Measurements from ENCODE around the gene ATP2B2.

ATP2B2 gene

DNA sequence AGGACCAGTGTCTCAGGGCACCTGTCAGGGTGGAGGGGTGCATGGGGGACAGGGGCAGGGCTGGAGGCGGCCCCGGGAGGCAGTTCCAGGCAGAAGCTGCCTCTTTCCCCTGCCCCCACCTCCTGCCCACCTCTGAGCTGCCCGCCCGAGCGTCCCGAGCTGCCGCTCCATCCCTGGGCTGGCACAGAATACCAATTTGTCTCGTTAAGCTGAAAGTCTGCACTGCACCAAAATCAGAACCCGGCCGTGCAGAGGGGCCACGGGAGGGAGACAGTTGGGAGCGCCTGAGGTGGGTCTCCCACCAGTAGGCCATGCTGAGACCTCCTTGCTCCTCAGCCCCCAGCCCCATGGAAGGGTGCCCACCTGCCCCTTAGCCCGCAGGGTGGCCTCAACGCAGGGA, 1.3 kb upstream of the ATP2B2 start:
- Histone ChIP-seq H3K9me3 (ENCODE audit: insufficient read depth, low read length) (no peaks in the 10 kb centered on the region), H3K36me3 (ENCODE audit: insufficient read depth, insufficient read length, low read length) (no peaks in the 10 kb centered on the region), H3K4me1 (ENCODE audit: insufficient read depth, insufficient read length) (peaks cover 26% of the 10 kb centered on the region), H3K9ac (ENCODE audit: insufficient read length, low read depth) (no peak overlapping the region), H3K27me3 (ENCODE audit: insufficient read depth, insufficient read length) (peaks cover 20% of the 10 kb centered on the region), H3K4me3 (ENCODE audit: insufficient read length, low read depth) (no peak overlapping the region)
- TF ChIP-seq SUZ12 (IDR thresholded peaks at IDR 0.05; ENCODE audit: extremely low read depth, insufficient read depth, insufficient read length) (no peak), ZNF274 (IDR thresholded peaks at IDR 0.05; ENCODE audit: low read depth, low read length) (no peak), YY1 (IDR thresholded peaks at IDR 0.05; ENCODE audit: insufficient read depth, insufficient read length) (no peak)
- DNase-seq (ENCODE audit: low read depth, low spot score), result no peak

DNA sequence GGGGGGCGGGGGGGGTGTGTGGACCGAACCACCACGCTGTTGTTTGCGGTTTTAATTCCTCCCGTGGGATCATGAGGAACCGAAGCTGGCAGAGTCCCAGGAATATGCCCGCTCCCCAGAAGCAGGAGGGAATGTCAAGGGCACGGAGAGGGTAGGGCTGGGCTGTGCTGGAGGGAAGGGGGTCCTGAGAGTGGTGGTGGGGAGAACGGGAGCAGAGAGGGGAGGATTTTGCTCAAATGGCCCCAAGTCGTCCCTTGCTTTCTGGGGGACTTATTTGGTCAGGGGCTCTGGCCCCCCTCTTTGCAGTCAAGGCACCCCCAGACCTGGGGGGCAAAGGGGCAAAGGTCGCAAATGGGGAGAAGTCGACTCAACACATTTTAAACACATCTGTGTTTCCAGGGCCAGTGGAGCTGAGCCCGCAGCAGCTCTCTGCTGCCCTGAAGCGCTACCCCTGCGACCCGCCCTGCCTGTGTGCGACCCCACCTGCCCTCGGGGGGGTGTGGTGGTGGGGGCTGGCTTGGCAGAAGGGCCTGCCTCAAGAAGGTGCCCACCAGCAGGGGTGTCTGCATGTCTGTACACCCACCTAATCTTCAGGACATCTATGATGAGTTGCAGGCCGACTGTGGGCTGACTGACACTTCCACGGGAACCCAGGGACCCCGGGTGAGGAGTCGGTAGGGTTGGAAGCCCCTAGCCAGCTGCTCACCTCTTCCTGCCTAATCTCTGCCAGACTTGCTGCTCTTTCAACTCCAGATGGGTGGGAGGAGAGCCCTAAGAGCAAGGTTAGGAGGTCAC, 602 bp upstream of the ATP2B2 start:
- H3K27me3 ChIP-seq (ENCODE audit: insufficient read depth, insufficient read length), result peaks cover 20% of the 10 kb centered on the region
- DNase-seq (ENCODE audit: low read depth, low spot score), result no peak
- H3K36me3 ChIP-seq (ENCODE audit: insufficient read depth, insufficient read length, low read length), result no peaks in the 10 kb centered on the region
- TF ChIP-seq YY1 (IDR thresholded peaks at IDR 0.05; ENCODE audit: insufficient read depth, insufficient read length), result no peak
- TF ChIP-seq SUZ12 (IDR thresholded peaks at IDR 0.05; ENCODE audit: extremely low read depth, insufficient read depth, insufficient read length), result no peak
- no peak for TF ChIP-seq ZNF274 (IDR thresholded peaks at IDR 0.05; ENCODE audit: low read depth, low read length)
- no peaks in the 10 kb centered on the region for H3K9me3 ChIP-seq (ENCODE audit: insufficient read depth, low read length)
- H3K4me1 ChIP-seq (ENCODE audit: insufficient read depth, insufficient read length), result peaks cover 26% of the 10 kb centered on the region
- H3K9ac ChIP-seq (ENCODE audit: insufficient read length, low read depth), result peak overlapping the region; percentile 72
- H3K4me3 ChIP-seq (ENCODE audit: insufficient read length, low read depth), result peak overlapping the region; percentile 13

DNA sequence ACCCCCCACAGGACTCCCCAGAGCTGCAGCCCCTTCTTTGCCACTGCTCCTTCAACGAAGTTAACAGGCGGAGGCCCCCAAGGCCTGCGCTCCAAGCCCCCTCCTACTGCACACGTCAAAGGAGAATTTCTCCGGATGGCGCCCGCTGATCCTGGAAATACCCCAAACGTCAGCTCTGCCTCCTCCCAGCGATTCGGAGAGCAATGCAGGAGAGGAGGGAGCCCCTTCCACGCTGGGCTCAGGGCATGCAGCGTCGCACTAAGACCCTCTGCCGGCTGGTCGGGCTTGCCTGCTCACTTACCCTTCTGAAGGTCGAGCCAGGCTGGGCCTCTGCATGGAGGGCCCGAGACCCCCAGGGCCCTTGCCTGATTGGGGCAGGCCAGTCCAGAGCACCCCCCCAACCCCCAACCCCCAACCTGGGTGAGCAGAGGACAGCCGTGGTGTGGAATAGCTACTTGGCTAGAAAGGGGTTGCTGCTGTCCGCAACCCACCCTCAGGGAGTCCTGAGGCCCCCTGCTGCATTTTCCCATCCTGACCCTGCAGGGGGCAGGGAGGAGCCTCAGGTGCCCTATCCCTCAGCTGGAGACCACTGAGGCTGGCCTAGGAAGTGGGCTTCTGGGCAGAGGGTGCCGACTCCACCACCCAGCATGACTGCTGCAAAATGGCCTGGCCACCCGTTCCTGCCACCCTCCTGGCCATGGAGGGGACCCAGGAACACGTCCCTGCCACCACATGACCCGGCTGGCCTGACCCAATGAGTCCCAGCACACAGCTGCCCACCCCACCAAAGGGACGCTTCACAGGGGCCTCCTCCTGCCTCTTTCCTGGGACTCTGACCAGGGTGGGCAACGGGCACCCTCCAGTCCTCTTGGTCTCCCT, 976 bp downstream of the ATP2B2 start:
- H3K36me3 ChIP-seq (ENCODE audit: insufficient read depth, insufficient read length, low read length), result no peaks in the 10 kb centered on the region
- no peaks in the 10 kb centered on the region for H3K9me3 ChIP-seq (ENCODE audit: insufficient read depth, low read length)
- peak overlapping the region; percentile 51 for H3K9ac ChIP-seq (ENCODE audit: insufficient read length, low read depth)
- TF ChIP-seq ZNF274 (IDR thresholded peaks at IDR 0.05; ENCODE audit: low read depth, low read length) (no peak), SUZ12 (IDR thresholded peaks at IDR 0.05; ENCODE audit: extremely low read depth, insufficient read depth, insufficient read length) (no peak), YY1 (IDR thresholded peaks at IDR 0.05; ENCODE audit: insufficient read depth, insufficient read length) (no peak)
- peaks cover 22% of the 10 kb centered on the region for H3K4me1 ChIP-seq (ENCODE audit: insufficient read depth, insufficient read length)
- peak overlapping the region; percentile 35 for H3K4me3 ChIP-seq (ENCODE audit: insufficient read length, low read depth)
- H3K27me3 ChIP-seq (ENCODE audit: insufficient read depth, insufficient read length), result peaks cover 20% of the 10 kb centered on the region
- no peak for DNase-seq (ENCODE audit: low read depth, low spot score)

DNA sequence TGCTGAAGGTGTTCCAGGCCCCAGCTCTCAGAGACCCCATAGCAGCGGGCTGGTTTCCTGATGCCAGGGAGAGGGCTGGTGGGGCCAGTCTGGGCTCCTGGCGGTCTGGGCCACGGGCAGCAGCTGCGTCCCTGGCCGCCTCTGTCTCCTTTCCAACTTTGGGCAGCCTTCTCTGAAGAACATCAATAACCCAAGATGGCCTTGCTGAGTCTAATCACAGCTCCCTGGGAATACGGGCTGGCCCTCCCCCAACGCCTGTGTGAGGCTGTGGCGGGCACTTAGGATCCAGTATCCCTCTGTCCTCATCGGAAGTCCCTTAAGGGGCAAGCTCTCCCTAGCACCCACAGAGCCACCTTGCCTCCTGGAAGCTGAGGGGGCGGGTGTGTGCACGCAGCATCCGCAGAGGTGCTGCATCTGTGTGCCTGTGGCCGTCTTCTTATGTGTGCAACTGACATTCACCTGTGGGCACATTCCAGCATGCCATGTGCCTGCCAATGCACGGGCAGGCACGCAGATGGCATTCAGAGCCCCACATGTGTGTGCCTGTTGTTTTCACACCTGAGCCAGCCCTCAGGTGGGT, 2.1 kb downstream of the ATP2B2 start:
- Histone ChIP-seq H3K9me3 (ENCODE audit: insufficient read depth, low read length) (no peaks in the 10 kb centered on the region), H3K9ac (ENCODE audit: insufficient read length, low read depth) (no peak overlapping the region), H3K4me1 (ENCODE audit: insufficient read depth, insufficient read length) (peaks cover 16% of the 10 kb centered on the region), H3K4me3 (ENCODE audit: insufficient read length, low read depth) (no peak overlapping the region), H3K27me3 (ENCODE audit: insufficient read depth, insufficient read length) (peaks cover 20% of the 10 kb centered on the region), H3K36me3 (ENCODE audit: insufficient read depth, insufficient read length, low read length) (no peaks in the 10 kb centered on the region)
- no peak for TF ChIP-seq ZNF274 (IDR thresholded peaks at IDR 0.05; ENCODE audit: low read depth, low read length)
- TF ChIP-seq YY1 (IDR thresholded peaks at IDR 0.05; ENCODE audit: insufficient read depth, insufficient read length), result no peak
- no peak for TF ChIP-seq SUZ12 (IDR thresholded peaks at IDR 0.05; ENCODE audit: extremely low read depth, insufficient read depth, insufficient read length)
- no peak for DNase-seq (ENCODE audit: low read depth, low spot score)

DNA sequence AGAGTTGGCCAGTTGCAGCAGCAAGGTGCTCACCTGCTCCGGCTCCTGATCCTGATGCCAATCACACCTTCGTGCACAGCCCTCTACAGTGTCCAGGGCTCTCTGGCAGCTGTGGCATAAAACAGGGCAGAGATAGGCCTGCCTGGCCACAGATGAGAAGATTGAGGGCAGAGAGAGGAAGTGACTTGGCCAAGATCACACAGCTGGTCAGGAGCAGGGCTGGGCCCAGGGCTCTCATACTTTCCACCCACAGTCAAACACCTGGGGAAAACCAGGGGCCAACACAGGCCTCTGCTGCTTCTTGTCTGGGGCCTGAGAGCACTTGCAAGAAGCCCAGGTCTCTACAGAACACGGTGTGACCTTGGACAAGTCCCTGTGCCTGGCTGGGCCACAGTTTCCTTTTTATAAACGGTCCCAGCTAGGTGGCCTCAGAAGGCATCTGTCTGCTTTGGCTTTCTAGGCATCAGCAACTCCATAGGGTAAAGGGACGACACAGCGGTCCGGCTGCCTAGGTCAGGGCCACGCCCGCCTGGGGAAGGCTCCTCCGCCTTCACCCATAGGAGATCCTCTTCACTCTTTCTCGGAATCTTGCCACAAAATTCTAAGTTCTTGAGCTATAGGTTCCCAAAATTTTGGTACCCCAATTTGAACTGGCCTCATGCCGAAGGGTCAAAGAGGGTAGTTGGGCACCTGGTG, 3.1 kb downstream of the ATP2B2 start:
- Histone ChIP-seq H3K4me1 (ENCODE audit: insufficient read depth, insufficient read length) (peaks cover 16% of the 10 kb centered on the region), H3K9ac (ENCODE audit: insufficient read length, low read depth) (no peak overlapping the region), H3K27me3 (ENCODE audit: insufficient read depth, insufficient read length) (peaks cover 20% of the 10 kb centered on the region), H3K36me3 (ENCODE audit: insufficient read depth, insufficient read length, low read length) (no peaks in the 10 kb centered on the region), H3K9me3 (ENCODE audit: insufficient read depth, low read length) (no peaks in the 10 kb centered on the region), H3K4me3 (ENCODE audit: insufficient read length, low read depth) (no peak overlapping the region)
- DNase-seq (ENCODE audit: low read depth, low spot score), result no peak
- TF ChIP-seq ZNF274 (IDR thresholded peaks at IDR 0.05; ENCODE audit: low read depth, low read length), result no peak
- TF ChIP-seq SUZ12 (IDR thresholded peaks at IDR 0.05; ENCODE audit: extremely low read depth, insufficient read depth, insufficient read length), result no peak
- TF ChIP-seq YY1 (IDR thresholded peaks at IDR 0.05; ENCODE audit: insufficient read depth, insufficient read length), result no peak

DNA sequence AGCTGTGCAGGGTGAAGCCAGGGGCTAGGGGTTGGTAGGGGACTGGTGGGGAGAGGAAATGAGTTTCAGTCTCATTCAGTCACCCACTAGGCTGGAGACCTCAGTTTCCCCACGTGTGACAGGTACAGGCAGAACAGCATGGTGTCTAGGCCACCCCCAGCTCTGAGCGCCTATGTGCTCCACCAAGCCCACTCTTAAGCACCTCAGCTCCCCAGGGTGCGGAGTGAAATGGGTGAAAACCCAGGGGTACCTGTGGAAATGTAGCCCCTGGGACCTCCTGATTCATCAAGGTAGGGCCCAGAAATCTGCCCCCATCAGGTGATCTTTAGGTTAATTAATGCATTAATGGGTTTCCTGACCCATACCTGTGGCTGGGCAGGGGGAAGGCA, 3.7 kb downstream of the ATP2B2 start:
- Histone ChIP-seq H3K27me3 (ENCODE audit: insufficient read depth, insufficient read length) (peaks cover 20% of the 10 kb centered on the region), H3K9me3 (ENCODE audit: insufficient read depth, low read length) (no peaks in the 10 kb centered on the region), H3K4me1 (ENCODE audit: insufficient read depth, insufficient read length) (peaks cover 16% of the 10 kb centered on the region), H3K36me3 (ENCODE audit: insufficient read depth, insufficient read length, low read length) (no peaks in the 10 kb centered on the region), H3K9ac (ENCODE audit: insufficient read length, low read depth) (no peak overlapping the region), H3K4me3 (ENCODE audit: insufficient read length, low read depth) (no peak overlapping the region)
- DNase-seq (ENCODE audit: low read depth, low spot score), result no peak
- TF ChIP-seq ZNF274 (IDR thresholded peaks at IDR 0.05; ENCODE audit: low read depth, low read length) (no peak), SUZ12 (IDR thresholded peaks at IDR 0.05; ENCODE audit: extremely low read depth, insufficient read depth, insufficient read length) (no peak), YY1 (IDR thresholded peaks at IDR 0.05; ENCODE audit: insufficient read depth, insufficient read length) (no peak)
